T-helper 17 cell (primary cell): Measurements from ENCODE around the gene LRMDA. TPM values are rescaled to one million over a fixed set of nuclear protein-coding genes. Genes with fewer than 3 reads are reported as not detected.

Experiments
- ATAC-seq: fragments of 150-1000 bp; cut with Tn5 transposase; 2 replicates; pipeline ENCODE4 v1.10.0; 2021; ENCODE audit warnings: mild to moderate bottlenecking, moderate library complexity
- DNase-seq, 3 donors: peaks; one replicate each; pipeline versions ENCODE4 v3.0.0 to v3.0.0-alpha.2; 2020 to 2021
- H3K9me3 ChIP-seq: one replicate; pipeline ENCODE4 v1.7.0; 2013; ENCODE audit warnings: low read length, mild to moderate bottlenecking; ENCODE audit not compliant: control insufficient read depth, poor library complexity, severe bottlenecking
- H3K27ac Mint-ChIP-seq: one replicate; pipeline ENCODE4 v1.8.0; 2022; ENCODE audit warnings: mild to moderate bottlenecking, moderate library complexity, mixed read lengths
- H3K27me3 Mint-ChIP-seq: one replicate; pipeline ENCODE4 v1.8.0; 2022; ENCODE audit warnings: mixed read lengths
- H3K36me3 Mint-ChIP-seq: one replicate; pipeline ENCODE4 v1.8.0; 2022; ENCODE audit warnings: low read depth, mixed read lengths
- H3K4me1 Mint-ChIP-seq: one replicate; pipeline ENCODE4 v1.8.0; 2022; ENCODE audit warnings: mild to moderate bottlenecking, mixed read lengths
- H3K4me3 Mint-ChIP-seq: one replicate; pipeline ENCODE4 v1.8.0; 2022; ENCODE audit warnings: mild to moderate bottlenecking, moderate library complexity, mixed read lengths
- total RNA-seq, 4 donors: library from RNA in 2 of 4; stranded (reverse) in 2 of 4; gene quantifications; one replicate each; pipeline ENCODE4 v1.2.3 and lab custom pipeline; 2022 to 2026

Gene LRMDA
- total RNA-seq, 2 donors from 2014 or later = not detected

DNA sequence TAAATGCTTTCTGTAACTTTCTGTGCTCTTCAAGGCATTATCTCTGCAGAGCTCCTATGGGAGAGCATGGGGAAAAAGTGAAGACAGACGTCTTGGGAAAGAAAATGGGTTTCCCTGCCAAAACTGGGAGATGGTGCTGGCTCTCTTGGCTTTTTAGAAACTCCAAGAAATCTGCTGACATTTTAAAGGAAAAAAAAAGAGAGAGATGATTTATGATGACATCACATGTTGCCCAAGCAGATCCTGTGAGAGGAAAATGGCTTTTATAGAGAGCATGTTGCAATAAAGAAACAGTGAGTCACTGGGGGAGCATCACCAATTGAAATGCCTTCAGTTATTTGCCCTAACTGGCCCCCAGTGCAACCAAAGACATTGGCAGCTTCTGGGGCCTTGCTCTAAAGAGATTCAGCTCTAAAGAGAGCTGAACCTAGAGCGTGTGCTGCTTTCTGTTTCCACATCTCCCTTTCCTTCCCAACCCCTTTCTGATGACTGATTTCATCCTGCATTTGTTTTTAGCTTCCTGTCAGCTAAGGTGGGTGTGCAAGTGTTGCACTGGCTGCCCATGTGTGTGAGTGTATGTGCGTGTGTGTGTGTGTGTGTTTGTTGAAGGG is 37.7 kb downstream of the LRMDA start:
- Mint-ChIP-seq H3K4me1 (no peaks in the 10 kb centered on the region), H3K27me3 (peaks cover 47% of the 10 kb centered on the region), H3K36me3 (no peaks in the 10 kb centered on the region), H3K4me3 (no peak overlapping the region), H3K27ac (no peak overlapping the region)
- H3K9me3 ChIP-seq = no peaks in the 10 kb centered on the region
- DNase-seq (no peak), ATAC-seq (no peak)

DNA sequence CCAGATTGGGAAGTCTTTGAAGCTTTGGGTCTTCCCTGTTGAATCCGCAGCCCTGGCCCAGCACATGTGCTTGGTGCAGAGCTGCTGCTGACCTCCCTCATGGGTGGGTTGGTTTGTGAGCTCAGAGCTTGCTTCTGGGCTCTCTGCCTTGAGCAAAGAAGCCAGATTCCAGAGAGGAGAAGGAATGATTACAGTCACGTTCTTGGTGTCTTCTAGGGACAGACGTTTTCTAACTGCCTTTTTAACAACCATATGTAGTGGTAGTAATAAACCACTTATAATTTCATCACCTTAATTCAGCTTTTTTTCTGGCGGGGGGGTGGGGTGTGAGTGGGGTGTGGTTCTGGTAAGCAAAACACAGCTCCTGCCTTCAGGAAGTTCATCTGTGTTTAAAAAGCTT is 39.5 kb downstream of the LRMDA start:
- Mint-ChIP-seq H3K27ac (no peak overlapping the region), H3K27me3 (peaks cover 38% of the 10 kb centered on the region), H3K4me3 (no peak overlapping the region), H3K4me1 (no peaks in the 10 kb centered on the region), H3K36me3 (no peaks in the 10 kb centered on the region)
- DNase-seq (no peak), ATAC-seq (no peak)
- no peaks in the 10 kb centered on the region for H3K9me3 ChIP-seq

DNA sequence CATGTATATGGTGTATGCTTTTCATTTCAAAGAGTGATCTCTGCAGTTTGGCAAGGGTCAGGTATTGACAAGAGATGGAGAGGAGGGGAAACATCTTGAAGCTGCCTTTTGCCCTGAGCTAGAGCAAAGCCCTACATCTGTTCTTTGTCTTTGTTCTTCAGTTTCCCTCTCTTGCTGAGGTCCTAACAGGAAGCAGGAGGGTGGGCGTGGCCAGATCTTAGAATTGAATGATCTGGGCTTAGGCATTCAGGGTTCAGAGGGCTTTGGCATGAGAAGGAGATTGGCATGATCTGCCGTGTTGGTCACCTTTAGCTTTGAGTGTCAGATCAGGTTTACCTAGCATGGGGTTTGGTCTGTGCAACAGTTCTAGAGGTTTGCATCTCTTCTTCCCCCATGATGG is 41.3 kb downstream of the LRMDA start:
- peaks cover 30% of the 10 kb centered on the region for H3K27me3 Mint-ChIP-seq

DNA sequence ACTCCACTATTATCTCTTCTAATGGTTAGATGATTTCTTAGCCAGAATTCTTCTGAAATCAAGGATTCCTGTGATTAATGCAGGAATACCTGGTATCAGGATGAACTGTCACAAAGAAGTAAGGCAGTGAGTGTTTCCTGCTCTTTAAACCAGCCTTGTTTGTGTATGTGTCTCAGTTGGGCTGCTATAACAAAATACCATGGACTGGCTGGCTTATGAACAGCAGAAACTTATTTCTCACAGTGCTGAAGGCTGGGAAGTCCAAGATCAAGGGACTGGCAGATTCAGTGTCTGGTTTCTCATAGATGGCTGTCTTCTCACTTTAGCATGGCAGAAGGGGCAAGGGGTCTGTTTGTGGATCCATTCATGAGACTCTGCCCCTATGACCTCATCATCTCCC is 42.7 kb downstream of the LRMDA start:
- Mint-ChIP-seq H3K4me3 (no peak overlapping the region), H3K27ac (no peak overlapping the region), H3K27me3 (peaks cover 23% of the 10 kb centered on the region), H3K4me1 (no peaks in the 10 kb centered on the region), H3K36me3 (no peaks in the 10 kb centered on the region)
- ATAC-seq = no peak
- no peaks in the 10 kb centered on the region for H3K9me3 ChIP-seq
- no peak for DNase-seq

More for the DNA sequence above, 41.3 kb downstream of the LRMDA start:
- H3K9me3 ChIP-seq = no peaks in the 10 kb centered on the region
- Mint-ChIP-seq H3K27ac (no peak overlapping the region), H3K4me1 (no peaks in the 10 kb centered on the region), H3K4me3 (no peak overlapping the region), H3K36me3 (no peaks in the 10 kb centered on the region)
- DNase-seq (no peak), ATAC-seq (no peak)

DNA sequence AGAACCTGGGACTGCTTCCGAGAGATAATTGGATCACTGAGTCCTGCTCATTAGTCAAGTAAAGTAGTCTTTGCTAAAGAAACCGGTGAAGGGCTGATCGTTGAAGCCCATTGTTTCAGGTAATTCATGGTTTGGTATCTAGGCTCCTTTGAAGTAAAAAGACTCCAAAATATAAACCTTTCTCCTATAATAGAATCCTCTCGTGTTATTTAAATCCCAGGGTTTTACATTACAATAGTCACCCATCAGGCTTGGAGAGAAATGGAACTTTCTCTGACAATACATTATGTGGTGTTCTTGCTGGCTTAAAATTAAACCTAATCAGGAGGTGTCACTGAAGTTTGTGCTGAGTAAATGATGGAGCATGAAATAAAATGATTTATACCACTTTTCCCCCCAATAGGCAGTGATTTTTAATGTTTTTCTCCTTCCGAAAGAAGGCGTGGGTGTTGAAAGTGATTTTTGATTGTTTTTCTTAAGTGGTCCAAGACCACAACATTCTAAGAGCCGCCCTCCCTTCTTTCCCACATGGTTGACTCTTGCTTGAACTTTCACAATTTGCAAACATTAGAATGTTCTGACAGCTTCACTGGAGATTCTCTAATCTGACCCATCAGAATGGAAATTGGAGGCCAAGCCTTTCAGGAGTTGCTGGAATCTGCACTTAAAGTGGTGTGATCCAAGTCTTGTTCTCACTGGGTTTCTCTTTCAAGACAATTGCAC is 44.2 kb downstream of the LRMDA start:
- DNase-seq = no peak
- Mint-ChIP-seq H3K4me3 (no peak overlapping the region), H3K27ac (no peak overlapping the region), H3K27me3 (peaks cover 23% of the 10 kb centered on the region), H3K36me3 (no peaks in the 10 kb centered on the region), H3K4me1 (no peaks in the 10 kb centered on the region)
- H3K9me3 ChIP-seq = no peaks in the 10 kb centered on the region
- no peak for ATAC-seq

DNA sequence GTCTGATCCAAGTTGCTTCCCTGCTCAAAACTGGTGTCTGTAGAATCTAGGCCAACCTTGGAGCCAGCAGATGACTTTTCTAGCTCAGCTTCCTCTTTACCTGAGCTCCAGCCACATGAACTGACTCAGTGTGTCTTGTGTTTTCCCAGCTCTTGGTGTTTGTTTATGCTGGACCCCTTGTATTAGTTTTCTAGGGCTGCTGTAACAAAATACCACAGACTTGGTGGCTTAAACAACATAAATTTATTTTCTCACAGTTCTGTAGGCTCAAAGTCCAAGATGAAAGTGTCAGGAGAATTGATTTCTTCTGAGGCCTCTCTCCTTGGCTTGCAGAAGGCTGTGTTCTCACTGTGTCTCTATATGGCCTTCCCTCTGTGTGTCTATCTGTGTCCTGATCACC is 45.1 kb downstream of the LRMDA start:
- no peak overlapping the region for H3K27ac Mint-ChIP-seq
- H3K36me3 Mint-ChIP-seq = no peaks in the 10 kb centered on the region
- no peak for ATAC-seq
- DNase-seq = no peak
- H3K9me3 ChIP-seq = no peaks in the 10 kb centered on the region
- H3K27me3 Mint-ChIP-seq = peaks cover 23% of the 10 kb centered on the region
- no peaks in the 10 kb centered on the region for H3K4me1 Mint-ChIP-seq
- no peak overlapping the region for H3K4me3 Mint-ChIP-seq

DNA sequence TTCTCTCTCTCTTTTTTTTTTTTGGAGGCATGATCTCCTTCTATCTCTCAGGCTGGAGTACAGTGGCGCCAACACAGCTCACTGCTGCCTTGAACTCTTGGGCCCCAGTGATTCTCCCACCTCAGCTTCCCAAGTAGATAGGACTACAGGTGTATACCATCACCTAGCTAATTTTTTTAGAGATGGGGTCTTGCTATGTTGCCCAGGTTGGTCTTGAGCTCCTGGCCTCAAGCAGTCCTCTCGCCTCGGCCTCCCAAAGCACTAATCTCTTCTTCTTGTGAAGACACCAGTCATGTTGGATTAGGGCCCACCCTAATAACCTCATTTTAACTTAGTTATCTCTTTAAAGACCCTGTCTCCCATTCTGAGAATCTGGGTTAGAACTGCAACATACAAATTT is 45.6 kb downstream of the LRMDA start:
- no peak overlapping the region for H3K27ac Mint-ChIP-seq
- no peaks in the 10 kb centered on the region for H3K4me1 Mint-ChIP-seq

DNA sequence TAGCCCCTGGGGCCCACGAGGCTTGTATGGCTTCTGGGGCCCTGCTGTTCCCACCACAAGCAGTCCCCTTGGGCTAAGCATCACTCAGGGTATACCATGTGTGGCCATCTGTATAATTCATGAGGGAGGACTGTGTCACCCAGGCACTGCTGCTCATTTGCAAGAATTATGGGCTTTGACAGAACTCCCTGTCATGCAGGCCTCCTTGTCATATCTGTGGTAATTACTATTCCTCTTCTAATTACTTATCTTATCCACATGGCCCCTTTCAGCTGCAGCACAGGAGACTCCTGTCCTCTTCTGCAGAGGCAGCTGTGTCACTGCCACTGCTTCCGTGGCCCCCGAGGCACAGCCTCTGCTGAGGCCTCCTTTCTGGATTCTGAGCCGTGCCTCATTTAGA is 46.3 kb downstream of the LRMDA start:
- Mint-ChIP-seq H3K4me1 (no peaks in the 10 kb centered on the region), H3K36me3 (no peaks in the 10 kb centered on the region), H3K27me3 (peaks cover 13% of the 10 kb centered on the region), H3K27ac (no peak overlapping the region), H3K4me3 (no peak overlapping the region)
- no peak for DNase-seq
- no peak for ATAC-seq
- H3K9me3 ChIP-seq = no peaks in the 10 kb centered on the region

More for the DNA sequence above, 45.6 kb downstream of the LRMDA start:
- H3K9me3 ChIP-seq = no peaks in the 10 kb centered on the region
- H3K36me3 Mint-ChIP-seq = no peaks in the 10 kb centered on the region
- no peak for ATAC-seq
- no peak for DNase-seq
- H3K27me3 Mint-ChIP-seq = peaks cover 20% of the 10 kb centered on the region
- H3K4me3 Mint-ChIP-seq = no peak overlapping the region

DNA sequence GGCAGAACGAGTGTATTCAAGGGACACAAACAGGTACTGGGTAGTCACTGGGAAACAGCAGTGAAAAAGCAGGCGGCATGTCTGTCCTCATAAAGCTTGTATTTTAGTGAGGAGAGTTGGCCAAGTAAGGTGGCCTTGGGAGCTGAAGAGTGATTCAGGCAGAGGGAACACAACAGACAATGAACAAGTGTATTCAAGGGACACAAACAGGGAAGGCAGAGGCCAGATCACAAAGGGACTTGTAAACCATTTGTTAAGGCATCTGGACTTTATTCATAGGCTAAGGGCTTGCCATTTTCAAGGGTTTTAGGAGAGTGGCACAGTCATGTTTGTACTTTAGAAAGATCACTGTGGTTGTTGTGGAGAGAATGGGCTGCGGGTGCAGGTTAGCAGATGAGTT is 49.0 kb downstream of the LRMDA start:
- no peaks in the 10 kb centered on the region for H3K9me3 ChIP-seq
- Mint-ChIP-seq H3K36me3 (no peaks in the 10 kb centered on the region), H3K4me1 (no peaks in the 10 kb centered on the region), H3K27me3 (peaks cover 7% of the 10 kb centered on the region), H3K27ac (no peak overlapping the region), H3K4me3 (no peak overlapping the region)
- ATAC-seq (no peak), DNase-seq (no peak)

DNA sequence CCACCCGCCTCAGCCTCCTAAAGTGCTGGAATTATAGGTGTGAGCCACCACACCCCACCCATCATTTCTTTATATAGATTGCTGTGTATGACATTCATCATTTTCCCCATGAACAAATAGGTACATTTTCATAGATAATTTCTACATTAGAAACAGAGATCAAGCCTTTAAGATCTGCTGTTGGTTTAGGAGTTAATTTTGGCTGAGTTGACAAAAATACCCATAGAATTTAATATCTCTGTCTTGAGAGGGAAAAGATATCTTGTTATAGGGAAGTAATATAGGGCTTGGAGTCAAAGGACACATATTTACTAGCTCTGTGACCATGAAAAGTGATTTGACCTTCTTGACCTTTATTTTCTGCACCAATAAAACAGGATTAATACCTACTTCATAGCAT is 51.8 kb downstream of the LRMDA start:
- H3K4me3 Mint-ChIP-seq = no peak overlapping the region
- peaks cover 6% of the 10 kb centered on the region for H3K27me3 Mint-ChIP-seq
- H3K36me3 Mint-ChIP-seq = no peaks in the 10 kb centered on the region
- no peaks in the 10 kb centered on the region for H3K4me1 Mint-ChIP-seq
- DNase-seq (no peak), ATAC-seq (no peak)
- H3K27ac Mint-ChIP-seq = no peak overlapping the region
- no peaks in the 10 kb centered on the region for H3K9me3 ChIP-seq

DNA sequence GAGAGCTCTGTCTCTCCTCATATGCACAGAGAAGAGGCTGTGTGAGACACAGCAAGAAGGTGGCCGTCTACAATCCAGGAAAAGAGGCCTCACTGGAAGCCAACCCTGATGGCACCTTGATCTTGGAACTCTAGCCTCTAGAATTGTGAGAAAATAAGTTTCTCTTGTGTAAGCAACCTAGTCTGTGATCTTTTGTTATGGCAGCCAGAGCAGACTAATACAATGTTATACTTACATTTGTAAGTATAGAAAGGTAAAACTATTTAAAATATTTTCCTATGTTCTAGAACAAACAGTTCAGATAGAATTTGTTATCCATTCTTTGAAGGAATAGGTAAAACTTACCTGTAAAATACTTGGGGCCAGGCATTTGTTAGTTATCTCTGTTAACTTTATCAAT is 53.3 kb downstream of the LRMDA start:
- H3K4me3 Mint-ChIP-seq = no peak overlapping the region
- no peaks in the 10 kb centered on the region for H3K36me3 Mint-ChIP-seq
- no peaks in the 10 kb centered on the region for H3K4me1 Mint-ChIP-seq
- H3K27me3 Mint-ChIP-seq = peaks cover 6% of the 10 kb centered on the region
- ATAC-seq (no peak), DNase-seq (no peak)
- H3K27ac Mint-ChIP-seq = no peak overlapping the region
- no peaks in the 10 kb centered on the region for H3K9me3 ChIP-seq

DNA sequence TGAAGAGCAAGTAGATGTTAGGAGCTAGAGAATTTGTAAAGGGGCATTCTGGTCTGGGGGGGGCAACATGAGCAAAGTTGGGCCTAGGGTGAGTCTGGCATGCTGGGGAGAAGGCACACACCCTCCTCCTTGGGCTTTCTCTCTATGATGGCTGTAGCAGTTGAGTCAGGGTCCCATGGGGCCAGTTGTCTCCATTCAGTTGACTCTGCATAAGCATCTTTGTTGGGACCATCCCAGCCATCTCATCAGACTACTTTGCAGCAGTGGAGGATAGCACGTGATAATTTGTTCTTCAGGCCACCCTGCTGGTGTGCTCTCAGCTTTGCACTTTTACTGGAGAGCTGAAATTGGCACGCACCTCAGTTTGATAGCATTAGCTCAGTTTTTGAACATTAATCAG is 55.2 kb downstream of the LRMDA start:
- ATAC-seq (no peak), DNase-seq (no peak)
- no peaks in the 10 kb centered on the region for H3K9me3 ChIP-seq
- Mint-ChIP-seq H3K4me3 (no peak overlapping the region), H3K27ac (no peak overlapping the region), H3K27me3 (peaks cover 15% of the 10 kb centered on the region), H3K36me3 (no peaks in the 10 kb centered on the region), H3K4me1 (no peaks in the 10 kb centered on the region)

DNA sequence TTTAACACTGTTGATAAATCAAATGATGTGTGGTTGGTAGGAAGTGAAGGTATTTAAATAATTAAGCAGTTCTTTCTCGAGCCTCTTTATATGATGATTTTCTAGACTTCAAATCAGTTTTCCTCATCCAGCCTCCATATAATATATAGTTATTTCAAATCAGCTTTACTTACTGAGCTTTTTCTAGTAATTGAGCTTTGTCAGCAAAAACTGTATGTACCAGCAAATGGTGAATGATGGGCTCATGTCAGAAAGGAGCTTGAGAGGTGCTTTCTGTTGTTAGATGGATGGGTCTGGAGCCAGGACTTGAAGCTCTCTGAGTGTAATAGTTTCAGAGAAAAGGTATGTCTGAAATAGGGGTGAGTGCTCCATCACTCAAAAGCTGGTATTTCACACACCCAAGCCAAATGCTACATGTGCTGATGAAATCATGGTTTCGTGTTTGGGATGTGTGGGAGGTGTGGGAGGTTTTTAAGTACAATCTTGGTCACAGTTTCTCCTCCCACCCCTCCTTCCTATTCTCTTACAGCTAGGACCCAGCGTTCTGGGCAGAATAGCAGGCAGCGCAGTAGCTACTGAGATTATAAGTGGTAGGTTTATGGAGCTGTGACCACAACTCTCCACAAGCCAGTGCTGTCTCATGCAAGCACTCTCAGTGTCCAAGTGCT is 55.8 kb downstream of the LRMDA start:
- DNase-seq = no peak
- ATAC-seq = no peak
- Mint-ChIP-seq H3K4me1 (no peaks in the 10 kb centered on the region), H3K27ac (no peak overlapping the region), H3K27me3 (peaks cover 15% of the 10 kb centered on the region), H3K4me3 (no peak overlapping the region), H3K36me3 (no peaks in the 10 kb centered on the region)
- no peaks in the 10 kb centered on the region for H3K9me3 ChIP-seq

DNA sequence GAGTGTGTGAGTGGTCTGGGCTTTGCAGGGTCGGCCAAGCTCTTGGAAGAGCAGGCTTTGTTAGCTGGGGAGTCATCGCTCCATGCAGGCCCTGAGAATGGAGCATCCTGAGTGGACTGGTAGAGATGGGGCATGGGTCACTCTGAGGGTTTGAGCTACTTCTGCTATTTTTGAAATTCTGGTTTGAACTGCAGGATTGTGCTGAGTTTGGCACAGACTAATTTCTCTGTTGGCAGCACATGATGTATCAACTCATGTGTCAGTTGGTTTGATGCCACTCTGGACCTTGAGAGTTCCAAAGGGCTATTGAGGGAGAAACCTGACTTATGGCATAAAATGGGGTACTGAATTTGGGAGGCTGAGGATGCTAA is 56.3 kb downstream of the LRMDA start:
- no peaks in the 10 kb centered on the region for H3K9me3 ChIP-seq
- H3K27ac Mint-ChIP-seq = peak overlapping the region; percentile 6
- no peak for DNase-seq
- no peak for ATAC-seq
- no peaks in the 10 kb centered on the region for H3K4me1 Mint-ChIP-seq
- no peak overlapping the region for H3K4me3 Mint-ChIP-seq
- no peaks in the 10 kb centered on the region for H3K36me3 Mint-ChIP-seq
- peaks cover 20% of the 10 kb centered on the region for H3K27me3 Mint-ChIP-seq
